ENCODE results near the gene GCC2.

The GCC2 gene

GRCh38 chr2:108403494-108403893 is 45.5 kb upstream of the GCC2 start:
- Histone ChIP-seq H3K9ac (ENCODE audit: low read length) (no peak overlapping the region), H3K4me3 (ENCODE audit: insufficient read depth, low read length, poor library complexity, severe bottlenecking) (no peak overlapping the region), H3K9me3 (ENCODE audit: insufficient read depth, low read length) (peaks cover 13% of the 10 kb centered on the region), H3K4me2 (ENCODE audit: low read depth, low read length, poor library complexity, severe bottlenecking) (no peak overlapping the region), H3K9me2 (replicated peaks; ENCODE audit: insufficient read depth, low read length) (no peaks in the 10 kb centered on the region), H3K27ac (ENCODE audit: low read depth, low read length) (no peak overlapping the region), H3K79me2 (ENCODE audit: insufficient read depth, low read length) (no peaks in the 10 kb centered on the region), H3K27me3 (ENCODE audit: low read length) (no peaks in the 10 kb centered on the region), H2AFZ (ENCODE audit: low read depth, low read length, severe bottlenecking) (no peak overlapping the region), H4K20me1 (ENCODE audit: low read depth, low read length) (no peaks in the 10 kb centered on the region), H3K36me3 (ENCODE audit: low read length) (no peaks in the 10 kb centered on the region), H3F3A (ENCODE audit: insufficient read depth) (no peaks in the 10 kb centered on the region)
- TF ChIP-seq CTCF (IDR thresholded peaks at IDR 0.05; ENCODE audit: insufficient read depth, low read length, poor library complexity, severe bottlenecking), result no peak
- TF ChIP-seq EZH2phosphoT487 (conservative IDR thresholded peaks at IDR 0.05; ENCODE audit: low read length), result no peak

GRCh38 chr2:108404784-108405397 is 44.1 kb upstream of the GCC2 start:
- Histone ChIP-seq H3K9me3 (ENCODE audit: insufficient read depth, low read length) (peaks cover 3% of the 10 kb centered on the region; the same call in 1 of the 2 replicates), H4K20me1 (ENCODE audit: low read depth, low read length) (no peaks in the 10 kb centered on the region), H3K36me3 (ENCODE audit: low read length) (no peaks in the 10 kb centered on the region), H3K27me3 (ENCODE audit: low read length) (no peaks in the 10 kb centered on the region), H3F3A (ENCODE audit: insufficient read depth) (no peaks in the 10 kb centered on the region), H2AFZ (ENCODE audit: low read depth, low read length, severe bottlenecking) (no peak overlapping the region), H3K9ac (ENCODE audit: low read length) (no peak overlapping the region), H3K27ac (ENCODE audit: low read depth, low read length) (no peak overlapping the region), H3K79me2 (ENCODE audit: insufficient read depth, low read length) (no peaks in the 10 kb centered on the region), H3K9me2 (replicated peaks; ENCODE audit: insufficient read depth, low read length) (no peaks in the 10 kb centered on the region), H3K4me2 (ENCODE audit: low read depth, low read length, poor library complexity, severe bottlenecking) (no peak overlapping the region), H3K4me3 (ENCODE audit: insufficient read depth, low read length, poor library complexity, severe bottlenecking) (no peak overlapping the region)
- TF ChIP-seq EZH2phosphoT487 (conservative IDR thresholded peaks at IDR 0.05; ENCODE audit: low read length) (no peak), CTCF (IDR thresholded peaks at IDR 0.05; ENCODE audit: insufficient read depth, low read length, poor library complexity, severe bottlenecking) (no peak)

- no peak overlapping the region for H3K4me3 ChIP-seq (ENCODE audit: insufficient read depth, low read length, poor library complexity, severe bottlenecking)
Measured at GRCh38 chr2:108407864-108408729, 40.9 kb upstream of the GCC2 start.

More at GRCh38 chr2:108407864-108408729, 40.9 kb upstream of the GCC2 start:
- Histone ChIP-seq H3K79me2 (ENCODE audit: insufficient read depth, low read length) (no peaks in the 10 kb centered on the region), H3K9me2 (replicated peaks; ENCODE audit: insufficient read depth, low read length) (no peaks in the 10 kb centered on the region), H3K9ac (ENCODE audit: low read length) (no peak overlapping the region), H3K36me3 (ENCODE audit: low read length) (no peaks in the 10 kb centered on the region), H3K27ac (ENCODE audit: low read depth, low read length) (no peak overlapping the region), H4K20me1 (ENCODE audit: low read depth, low read length) (no peaks in the 10 kb centered on the region), H3F3A (ENCODE audit: insufficient read depth) (no peaks in the 10 kb centered on the region), H3K4me2 (ENCODE audit: low read depth, low read length, poor library complexity, severe bottlenecking) (no peak overlapping the region), H3K9me3 (ENCODE audit: insufficient read depth, low read length) (no peaks in the 10 kb centered on the region), H3K27me3 (ENCODE audit: low read length) (no peaks in the 10 kb centered on the region), H2AFZ (ENCODE audit: low read depth, low read length, severe bottlenecking) (no peak overlapping the region)
- TF ChIP-seq EZH2phosphoT487 (conservative IDR thresholded peaks at IDR 0.05; ENCODE audit: low read length), result no peak
- TF ChIP-seq CTCF (IDR thresholded peaks at IDR 0.05; ENCODE audit: insufficient read depth, low read length, poor library complexity, severe bottlenecking), result no peak

All from SU-DHL-6 (cell line).